Adrenal gland (tissue), 12 donors: ENCODE results near the gene NRAS. TPM values are rescaled to one million over a fixed set of nuclear protein-coding genes. Genes with fewer than 3 reads are reported as not detected.
A peak's percentile ranks its signal among the peaks of the same experiment; 100 is the strongest.

Source experiments
- DNase-seq, 7 donors: peaks; one replicate each; pipeline ENCODE4 v3.0.0-alpha.2; 2019 to 2020
- H3K27ac ChIP-seq, 5 donors: fragments of 200-600 bp; sonication (generic) in 4 of 5; 1 replicate in 3 of 5; 2 replicates in 2 of 5; pipeline versions ENCODE4 v1.5.1 to v1.8.0; 2016 to 2020; ENCODE audit warnings: mild to moderate bottlenecking in 1 of 5
- H3K27me3 ChIP-seq: fragments of 200-600 bp; 2 replicates; pipeline ENCODE4 v1.8.0; 2021
- H3K36me3 ChIP-seq, 2 donors: fragments of 200-600 bp; replicated peaks in 1 of 2; 1 replicate in 1 of 2; 2 replicates in 1 of 2; pipeline versions ENCODE4 v1.5.1 to v1.8.0; 2018 to 2022
- H3K4me1 ChIP-seq, 2 donors: fragments of 200-600 bp; replicated peaks in 1 of 2; 1 replicate in 1 of 2; 2 replicates in 1 of 2; pipeline versions ENCODE4 v1.5.1 to v1.8.0; 2018 to 2021
- H3K4me3 ChIP-seq, 4 donors: fragments of 200-600 bp; sonication (generic) in 3 of 4; one replicate each; pipeline ENCODE4 v1.5.1; 2016 to 2018
- H3K9me3 ChIP-seq, 3 donors: fragments of 200-600 bp; sonication (generic) in 1 of 3; replicated peaks in 1 of 3; 1 replicate in 2 of 3; 2 replicates in 1 of 3; pipeline versions ENCODE4 v1.5.1 to v1.8.0; 2016 to 2021
- POLR2A ChIP-seq, 2 donors: fragments of 450-650 bp; IDR thresholded peaks; one replicate each; pipeline ENCODE4 v1.6.1; 2017; ENCODE audit warnings: antibody characterized with exemption in 2 of 2, mild to moderate bottlenecking in 2 of 2, moderate library complexity in 1 of 2
- WGBS, 4 donors: extraction: QIAGEN DNeasy Blood & Tissue Kit in 2 of 4; methylation state at CpG; one replicate each; pipeline versions ENCODE4 v1.1.5 to v1.1.7; 2013 to 2017; 5-methylcytosine and 5-hydroxymethylcytosine counted together
- intact Hi-C, 2 donors: fragments of 100-400 bp; cut with DNase I; formaldehyde crosslinking; loops; one replicate each; pipeline versions ENCODE4 v1.14.1 to v1.15.0; 2022 to 2023
- polyA plus RNA-seq, 3 donors: library from polyadenylated mRNA; stranded (reverse); fragments of 200-250 nt in 2 of 3; fragments of 350-450 nt in 1 of 3; fragmentation: Illumina TruSeq in 1 of 3; extraction: RNeasy Lipid Tissue Mini Kit (QIAGEN cat#74804) in 1 of 3; gene quantifications; one replicate each; pipeline ENCODE4 v1.2.3, GENCODE V29; 2013 to 2014
- total RNA-seq, 9 donors: library from RNA; depleted of rRNA in 4 of 9; stranded (reverse); fragments of >200 nt in 4 of 9; fragments of 120-200 nt in 1 of 9; fragmentation: NEBNext Ultra II Directional in 1 of 9; extraction: Animal tissue kit (Norgen Biotek cat#: 25700) in 1 of 9; gene quantifications; one replicate each; pipeline versions ENCODE4 v1.1.0 to v1.2.4, GENCODE V29; 2013 to 2023
- TF ChIP-seq, protein P1 (sequence below), 6 experiments: fragments of 450-650 bp in 4 of 6; fragments of 200-600 bp in 2 of 6; sonication (generic) in 1 of 6; IDR thresholded peaks; 1 replicate in 5 of 6; 2 replicates in 1 of 6; pipeline versions ENCODE4 v1.5.1 to v1.8.0; 2016 to 2021; ENCODE audit warnings: antibody characterized with exemption in 6 of 6, mild to moderate bottlenecking in 2 of 6, moderate library complexity in 1 of 6
- donor health status: healthy with polysubstance abuse.
- donor health status: Bipolar disorder and iron deficiency.
- donor health status: DM: yes; HTN: yes; CAD: no.
- donor health status: DM: no; HTN: no; CAD: no.
- donor health status: DM: no; HTN: no; CAD: no.
- donor health status: DM: yes; HTN: yes; CAD: no.

NRAS gene
- total and polyA plus RNA-seq, 12 donors: 5.8 to 46.6 (median 18.7) TPM

DNA sequence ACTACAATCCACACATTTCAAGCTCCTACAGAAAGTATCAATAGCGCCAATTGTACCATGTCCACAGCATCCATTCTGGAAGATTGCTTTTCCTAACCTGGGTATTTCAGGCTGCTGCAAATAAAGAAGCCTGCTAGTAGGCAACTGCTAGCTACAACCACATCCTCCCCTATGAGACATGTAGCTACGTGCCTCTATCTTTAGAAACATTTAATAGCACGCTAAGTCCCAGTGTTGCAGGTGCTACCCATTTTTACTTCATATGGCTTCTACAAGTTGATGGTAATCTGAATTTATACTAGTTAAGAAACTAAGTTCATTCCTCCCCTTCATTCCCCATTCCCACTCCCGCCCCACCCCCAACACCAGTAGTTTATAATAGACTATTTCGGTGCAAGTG, 13.8 kb downstream of the NRAS start:
- WGBS, 4 donors: 89 to 96% (median 93%) methylated on average over 5 of the region's 5 CpGs
- Histone ChIP-seq H3K4me3 (no peak overlapping the region), H3K27me3 (no peaks in the 10 kb centered on the region), H3K36me3 (peaks cover 0 to 25% of the 10 kb centered on the region in 2 donors), H3K4me1 (no peaks in the 10 kb centered on the region), H3K27ac (no peak overlapping the region), H3K9me3 (no peaks in the 10 kb centered on the region)
- no peak for TF ChIP-seq POLR2A (IDR thresholded peaks at IDR 0.05)
- TF ChIP-seq, protein P1, sequence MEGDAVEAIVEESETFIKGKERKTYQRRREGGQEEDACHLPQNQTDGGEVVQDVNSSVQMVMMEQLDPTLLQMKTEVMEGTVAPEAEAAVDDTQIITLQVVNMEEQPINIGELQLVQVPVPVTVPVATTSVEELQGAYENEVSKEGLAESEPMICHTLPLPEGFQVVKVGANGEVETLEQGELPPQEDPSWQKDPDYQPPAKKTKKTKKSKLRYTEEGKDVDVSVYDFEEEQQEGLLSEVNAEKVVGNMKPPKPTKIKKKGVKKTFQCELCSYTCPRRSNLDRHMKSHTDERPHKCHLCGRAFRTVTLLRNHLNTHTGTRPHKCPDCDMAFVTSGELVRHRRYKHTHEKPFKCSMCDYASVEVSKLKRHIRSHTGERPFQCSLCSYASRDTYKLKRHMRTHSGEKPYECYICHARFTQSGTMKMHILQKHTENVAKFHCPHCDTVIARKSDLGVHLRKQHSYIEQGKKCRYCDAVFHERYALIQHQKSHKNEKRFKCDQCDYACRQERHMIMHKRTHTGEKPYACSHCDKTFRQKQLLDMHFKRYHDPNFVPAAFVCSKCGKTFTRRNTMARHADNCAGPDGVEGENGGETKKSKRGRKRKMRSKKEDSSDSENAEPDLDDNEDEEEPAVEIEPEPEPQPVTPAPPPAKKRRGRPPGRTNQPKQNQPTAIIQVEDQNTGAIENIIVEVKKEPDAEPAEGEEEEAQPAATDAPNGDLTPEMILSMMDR (IDR thresholded peaks at IDR 0.05): no peak
- intact Hi-C loops: no loop called here
- no peak for DNase-seq

DNA sequence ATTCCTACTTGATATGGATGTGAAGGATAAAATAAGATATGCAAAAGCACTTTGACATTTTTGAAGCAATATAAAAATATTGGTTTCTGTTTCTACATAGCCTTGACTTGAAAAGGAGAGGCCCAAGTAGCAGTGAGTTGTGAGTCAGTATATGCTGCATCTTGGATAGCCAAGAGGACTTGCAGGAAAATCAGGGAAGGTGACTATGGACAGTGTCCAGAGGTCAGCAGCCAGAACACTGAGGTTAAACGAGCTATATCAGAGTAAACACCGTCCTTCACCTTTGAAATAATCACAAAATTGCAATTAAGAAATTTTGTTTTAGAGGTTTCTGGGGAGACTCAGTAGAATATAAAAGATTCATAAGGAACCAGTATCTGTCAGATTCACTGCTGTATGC, 14.6 kb downstream of the NRAS start:
- no peaks in the 10 kb centered on the region for H3K9me3 ChIP-seq
- TF ChIP-seq, protein P1 (IDR thresholded peaks at IDR 0.05): no peak
- no peak for TF ChIP-seq POLR2A (IDR thresholded peaks at IDR 0.05)
- peaks cover 0 to 17% of the 10 kb centered on the region in 2 donors for H3K36me3 ChIP-seq
- H3K27me3 ChIP-seq: no peaks in the 10 kb centered on the region
- no peak overlapping the region for H3K4me3 ChIP-seq
- no peak for DNase-seq
- WGBS, 4 donors: 28 to 56% (median 47%) methylated on average over 2 of the region's 2 CpGs
- no peaks in the 10 kb centered on the region for H3K4me1 ChIP-seq
- H3K27ac ChIP-seq: no peak overlapping the region
- intact Hi-C loops: no loop called here

DNA sequence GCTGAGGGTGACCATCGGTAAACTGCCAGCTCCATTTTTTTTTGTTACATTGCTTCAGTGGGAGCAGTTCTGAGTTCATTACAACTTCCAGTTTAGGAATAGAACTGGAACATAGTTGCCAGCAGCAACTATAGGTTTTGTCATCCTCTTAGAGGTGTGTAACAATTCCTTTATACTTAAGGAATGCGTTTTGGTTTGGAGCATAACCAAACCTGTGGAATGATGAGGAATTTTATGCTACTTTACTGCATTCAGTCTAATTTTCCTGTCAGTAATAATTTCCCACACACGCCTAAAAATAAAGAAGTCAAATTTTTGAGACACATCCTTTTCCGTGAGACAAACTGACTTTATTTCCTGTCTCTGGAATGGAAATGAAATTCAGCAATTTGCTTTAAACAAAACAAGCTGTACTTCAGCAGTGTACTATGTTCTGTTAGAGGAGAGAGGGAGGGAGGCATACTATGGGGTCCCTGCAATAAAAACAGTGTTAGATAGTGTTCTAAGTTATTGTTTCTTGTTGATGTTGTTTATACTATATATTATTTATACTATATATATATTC, 16.5 kb downstream of the NRAS start:
- H3K4me1 ChIP-seq: no peaks in the 10 kb centered on the region
- peaks cover 0 to 3% of the 10 kb centered on the region in 2 donors for H3K36me3 ChIP-seq
- no peak for DNase-seq
- no peaks in the 10 kb centered on the region for H3K27me3 ChIP-seq
- no peak for TF ChIP-seq POLR2A (IDR thresholded peaks at IDR 0.05)
- TF ChIP-seq, protein P1 (IDR thresholded peaks at IDR 0.05): no peak
- no peaks in the 10 kb centered on the region for H3K9me3 ChIP-seq
- peak overlapping the region in 1 of 5 donors; percentile 29 for H3K27ac ChIP-seq
- H3K4me3 ChIP-seq: no peak overlapping the region
- 35 to 53% (median 51%) methylated on average over 4 of the region's 4 CpGs for WGBS, 4 donors
- intact Hi-C loops: no loop called here

DNA sequence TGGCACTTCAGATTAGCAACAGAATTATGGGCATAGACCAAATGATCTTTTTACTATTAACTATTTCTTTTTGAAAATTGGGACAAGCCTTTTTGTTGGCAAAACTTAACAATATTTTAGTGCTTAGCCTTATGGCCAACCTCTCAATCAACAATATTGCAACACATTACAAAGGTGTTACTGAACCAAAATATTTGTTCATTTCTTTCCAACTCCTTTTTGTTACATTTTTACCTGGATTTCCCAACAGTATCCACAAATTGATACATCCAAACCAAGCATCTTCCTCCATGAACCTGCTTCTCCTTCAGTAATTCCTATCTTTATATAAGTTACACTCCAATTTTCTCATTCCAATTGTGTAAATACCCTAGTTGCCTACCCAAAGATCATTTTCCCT, 19.8 kb downstream of the NRAS start:
- H3K36me3 ChIP-seq: no peaks in the 10 kb centered on the region

More for the DNA sequence above, 19.8 kb downstream of the NRAS start:
- Histone ChIP-seq H3K9me3 (no peaks in the 10 kb centered on the region), H3K27me3 (peaks cover 6% of the 10 kb centered on the region), H3K27ac (no peak overlapping the region), H3K4me3 (no peak overlapping the region), H3K4me1 (no peaks in the 10 kb centered on the region)
- intact Hi-C loops: no loop called here
- no peak for TF ChIP-seq POLR2A (IDR thresholded peaks at IDR 0.05)
- TF ChIP-seq, protein P1 (IDR thresholded peaks at IDR 0.05): no peak
- DNase-seq: no peak
